Stimulated activated naive B cell treated with anti-CD40 and anti-IgM and Interleukin-4, amounts not matched to agents 10 μg/mL and 1 μg/mL and 100 μg/mL, for 72 hours (primary cell): Measurements from ENCODE around the gene RABGAP1.

Experiments
- ATAC-seq, 2 donors: fragments of 150-1000 bp; cut with Tn5 transposase; replicated peaks; 2 replicates each; pipeline ENCODE4 v1.10.0; 2021; ENCODE audit warnings: moderate library complexity in 1 of 2
- DNase-seq: peaks from one replicate; pipeline ENCODE4 v3.0.0; 2021
- H3K27ac Mint-ChIP-seq: one replicate; pipeline ENCODE4 v1.8.0; 2022; ENCODE audit warnings: mild to moderate bottlenecking, mixed read lengths
- H3K27me3 Mint-ChIP-seq, 2 donors: one replicate each; pipeline ENCODE4 v1.8.0; 2022; ENCODE audit warnings: mixed read lengths in 2 of 2
- H3K36me3 Mint-ChIP-seq, 2 donors: one replicate each; pipeline ENCODE4 v1.8.0; 2022; ENCODE audit warnings: mixed read lengths in 2 of 2, mild to moderate bottlenecking in 1 of 2
- H3K4me1 Mint-ChIP-seq, 2 donors: one replicate each; pipeline ENCODE4 v1.8.0; 2022; ENCODE audit warnings: mixed read lengths in 2 of 2, mild to moderate bottlenecking in 1 of 2
- H3K4me3 Mint-ChIP-seq, 2 donors: one replicate each; pipeline ENCODE4 v1.8.0; 2022; ENCODE audit warnings: mild to moderate bottlenecking in 2 of 2, mixed read lengths in 2 of 2, moderate library complexity in 1 of 2
- H3K9me3 Mint-ChIP-seq, 2 donors: one replicate each; pipeline ENCODE4 v1.8.0; 2022; ENCODE audit warnings: mixed read lengths in 2 of 2, mild to moderate bottlenecking in 1 of 2

RABGAP1 gene

GRCh38 chr9:123008909-123009308 lies 68.1 kb downstream of the RABGAP1 start:
- Mint-ChIP-seq H3K4me1 (no peaks in the 10 kb centered on the region), H3K27ac (no peak overlapping the region), H3K36me3 (peaks cover 33 to 40% of the 10 kb centered on the region in 2 donors), H3K4me3 (no peak overlapping the region), H3K27me3 (no peaks in the 10 kb centered on the region), H3K9me3 (no peaks in the 10 kb centered on the region)
- ATAC-seq (no peak), DNase-seq (no peak)

DNA sequence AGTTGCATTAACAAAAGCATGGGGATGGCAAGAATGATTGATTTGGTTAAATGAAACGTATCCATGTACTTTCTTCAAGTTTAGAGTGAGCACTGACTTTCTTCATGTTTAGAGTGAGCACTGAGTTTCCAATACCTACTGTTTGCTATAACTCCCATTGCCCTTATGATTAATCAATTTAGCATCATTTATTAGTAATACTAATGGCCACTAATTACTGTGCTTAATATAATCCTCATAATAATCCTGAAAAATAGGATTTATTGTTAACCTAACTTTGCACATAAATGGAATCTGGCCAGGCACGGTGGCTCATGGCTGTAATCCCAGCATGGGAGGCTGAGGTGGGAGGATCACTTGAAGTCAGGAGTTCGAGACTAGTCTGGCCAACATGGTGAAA lies 70.6 kb downstream of the RABGAP1 start:
- Mint-ChIP-seq H3K27ac (no peak overlapping the region), H3K4me1 (no peaks in the 10 kb centered on the region), H3K9me3 (no peaks in the 10 kb centered on the region), H3K4me3 (no peak overlapping the region), H3K27me3 (no peaks in the 10 kb centered on the region), H3K36me3 (peaks cover 41 to 44% of the 10 kb centered on the region in 2 donors)
- ATAC-seq (no peak), DNase-seq (no peak)

- H3K4me3 Mint-ChIP-seq = no peak overlapping the region
- H3K27ac Mint-ChIP-seq = no peak overlapping the region
- peaks cover 41 to 44% of the 10 kb centered on the region in 2 donors for H3K36me3 Mint-ChIP-seq
- H3K4me1 Mint-ChIP-seq = no peaks in the 10 kb centered on the region
- H3K9me3 Mint-ChIP-seq = no peaks in the 10 kb centered on the region
- H3K27me3 Mint-ChIP-seq = no peaks in the 10 kb centered on the region
- DNase-seq = no peak
- ATAC-seq = no peak
These were observed 71.2 kb downstream of the RABGAP1 start for GRCh38 chr9:123011878-123012528.

GRCh38 chr9:123016631-123017030 lies 75.8 kb downstream of the RABGAP1 start:
- Mint-ChIP-seq H3K4me1 (no peaks in the 10 kb centered on the region), H3K9me3 (no peaks in the 10 kb centered on the region), H3K36me3 (peaks cover 40 to 43% of the 10 kb centered on the region in 2 donors), H3K4me3 (no peak overlapping the region), H3K27ac (no peak overlapping the region), H3K27me3 (no peaks in the 10 kb centered on the region)
- DNase-seq = no peak
- ATAC-seq = no peak

- ATAC-seq = no peak
- Mint-ChIP-seq H3K27ac (no peak overlapping the region), H3K36me3 (peaks cover 18 to 31% of the 10 kb centered on the region in 2 donors), H3K4me1 (no peaks in the 10 kb centered on the region), H3K9me3 (no peaks in the 10 kb centered on the region), H3K4me3 (no peak overlapping the region), H3K27me3 (no peaks in the 10 kb centered on the region)
- no peak for DNase-seq
These were observed 80.0 kb downstream of the RABGAP1 start for GRCh38 chr9:123020796-123021195.

- H3K36me3 Mint-ChIP-seq = peaks cover 22 to 48% of the 10 kb centered on the region in 2 donors
- H3K9me3 Mint-ChIP-seq = no peaks in the 10 kb centered on the region
- peaks cover 4 to 23% of the 10 kb centered on the region in 2 donors for H3K4me1 Mint-ChIP-seq
- ATAC-seq (no peak), DNase-seq (no peak)
- H3K27ac Mint-ChIP-seq = no peak overlapping the region
- H3K4me3 Mint-ChIP-seq = no peak overlapping the region
- no peaks in the 10 kb centered on the region for H3K27me3 Mint-ChIP-seq
These were observed 85.6 kb downstream of the RABGAP1 start for GRCh38 chr9:123026425-123026824.

GRCh38 chr9:123027517-123027916 lies 86.7 kb downstream of the RABGAP1 start:
- no peak overlapping the region for H3K4me3 Mint-ChIP-seq
- ATAC-seq (peak; percentile 57), DNase-seq (no peak)
- H3K27ac Mint-ChIP-seq = no peak overlapping the region
- H3K4me1 Mint-ChIP-seq = peaks cover 4 to 27% of the 10 kb centered on the region in 2 donors
- H3K27me3 Mint-ChIP-seq = no peaks in the 10 kb centered on the region
- H3K36me3 Mint-ChIP-seq = peaks cover 26 to 48% of the 10 kb centered on the region in 2 donors
- no peaks in the 10 kb centered on the region for H3K9me3 Mint-ChIP-seq

GRCh38 chr9:123028136-123028535 lies 87.3 kb downstream of the RABGAP1 start:
- Mint-ChIP-seq H3K9me3 (no peaks in the 10 kb centered on the region), H3K4me3 (no peak overlapping the region), H3K4me1 (peaks cover 7 to 33% of the 10 kb centered on the region in 2 donors), H3K27me3 (no peaks in the 10 kb centered on the region), H3K27ac (no peak overlapping the region), H3K36me3 (peaks cover 28 to 48% of the 10 kb centered on the region in 2 donors)
- no peak for DNase-seq
- no peak for ATAC-seq

- Mint-ChIP-seq H3K4me3 (no peak overlapping the region), H3K36me3 (peaks cover 30 to 53% of the 10 kb centered on the region in 2 donors), H3K27ac (no peak overlapping the region), H3K9me3 (no peaks in the 10 kb centered on the region), H3K27me3 (no peaks in the 10 kb centered on the region), H3K4me1 (peaks cover 12 to 41% of the 10 kb centered on the region in 2 donors)
- ATAC-seq (no peak), DNase-seq (no peak)
These were observed 88.2 kb downstream of the RABGAP1 start for GRCh38 chr9:123028973-123029372.

DNA sequence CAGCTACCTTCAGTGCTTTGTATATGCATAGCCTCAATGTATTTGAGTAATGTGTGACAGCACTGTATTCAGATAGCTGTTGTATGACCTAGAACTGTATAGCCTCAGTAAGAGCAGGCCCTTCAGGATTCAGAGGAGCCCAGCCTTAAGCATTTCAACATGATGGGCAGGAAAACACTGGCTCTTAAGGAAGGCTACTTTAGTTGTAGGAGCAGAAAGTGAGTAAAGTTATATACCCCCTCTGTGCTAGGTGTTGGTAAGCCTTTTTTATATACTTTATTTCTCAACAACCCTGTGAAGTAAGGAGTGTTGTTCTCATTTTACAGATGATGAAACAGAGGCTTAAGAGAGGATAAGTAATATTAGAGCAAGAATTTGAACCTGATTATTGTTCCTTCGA lies 91.1 kb downstream of the RABGAP1 start:
- peaks cover 43 to 58% of the 10 kb centered on the region in 2 donors for H3K36me3 Mint-ChIP-seq
- H3K27me3 Mint-ChIP-seq = no peaks in the 10 kb centered on the region
- H3K27ac Mint-ChIP-seq = no peak overlapping the region
- DNase-seq (no peak), ATAC-seq (no peak)
- H3K4me3 Mint-ChIP-seq = no peak overlapping the region
- H3K9me3 Mint-ChIP-seq = no peaks in the 10 kb centered on the region
- peaks cover 32 to 60% of the 10 kb centered on the region in 2 donors for H3K4me1 Mint-ChIP-seq

DNA sequence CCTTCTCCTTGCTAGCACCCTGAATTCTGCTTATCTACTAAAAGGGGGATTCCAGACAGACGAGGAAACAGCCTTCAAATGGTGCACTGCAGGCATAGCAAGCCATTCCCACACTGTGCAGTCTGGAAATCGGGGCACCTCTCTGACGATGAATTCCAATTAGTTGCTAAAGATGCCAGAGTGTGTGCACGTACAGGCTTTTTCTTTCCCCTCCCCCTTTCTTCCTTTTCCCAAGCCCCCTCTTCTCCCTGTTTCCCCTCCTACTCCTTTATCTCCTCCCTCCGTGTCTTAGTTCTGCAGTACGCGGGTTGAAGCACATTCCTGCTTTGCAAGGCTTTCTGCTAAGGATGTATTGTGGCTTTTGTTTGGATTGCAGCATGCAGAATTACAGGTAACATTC lies 92.5 kb downstream of the RABGAP1 start, which contains the start of gene GPR21:
Gene GPR21 (plus strand): TSS at position 316 of the 400 bp plus-strand sequence. CDS start 900 bp downstream, outside the sequence.
- H3K36me3 Mint-ChIP-seq = peaks cover 39 to 55% of the 10 kb centered on the region in 2 donors
- H3K4me1 Mint-ChIP-seq = peaks cover 31 to 60% of the 10 kb centered on the region in 2 donors
- H3K27ac Mint-ChIP-seq = peak within 1 kb of the TSS; percentile 53
- DNase-seq (no peak), ATAC-seq (no peak)
- peak within 1 kb of the TSS; percentile 63 to 64 for H3K4me3 Mint-ChIP-seq
- no peaks in the 10 kb centered on the region for H3K27me3 Mint-ChIP-seq
- H3K9me3 Mint-ChIP-seq = no peaks in the 10 kb centered on the region

GRCh38 chr9:123033864-123034601 lies 93.2 kb downstream of the RABGAP1 start:
- Mint-ChIP-seq H3K4me3 (peak overlapping the region; percentile 63 to 64), H3K36me3 (peaks cover 35 to 49% of the 10 kb centered on the region in 2 donors), H3K27ac (peak overlapping the region; percentile 48), H3K9me3 (no peaks in the 10 kb centered on the region), H3K27me3 (no peaks in the 10 kb centered on the region), H3K4me1 (peaks cover 31 to 63% of the 10 kb centered on the region in 2 donors)
- DNase-seq = no peak
- peak; percentile 79 to 81 for ATAC-seq

DNA sequence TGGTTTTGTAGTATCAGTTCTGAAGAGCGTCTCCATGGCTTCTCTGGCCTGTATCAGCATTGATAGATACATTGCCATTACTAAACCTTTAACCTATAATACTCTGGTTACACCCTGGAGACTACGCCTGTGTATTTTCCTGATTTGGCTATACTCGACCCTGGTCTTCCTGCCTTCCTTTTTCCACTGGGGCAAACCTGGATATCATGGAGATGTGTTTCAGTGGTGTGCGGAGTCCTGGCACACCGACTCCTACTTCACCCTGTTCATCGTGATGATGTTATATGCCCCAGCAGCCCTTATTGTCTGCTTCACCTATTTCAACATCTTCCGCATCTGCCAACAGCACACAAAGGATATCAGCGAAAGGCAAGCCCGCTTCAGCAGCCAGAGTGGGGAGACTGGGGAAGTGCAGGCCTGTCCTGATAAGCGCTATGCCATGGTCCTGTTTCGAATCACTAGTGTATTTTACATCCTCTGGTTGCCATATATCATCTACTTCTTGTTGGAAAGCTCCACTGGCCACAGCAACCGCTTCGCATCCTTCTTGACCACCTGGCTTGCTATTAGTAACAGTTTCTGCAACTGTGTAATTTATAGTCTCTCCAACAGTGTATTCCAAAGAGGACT lies 94.2 kb downstream of the RABGAP1 start:
- peak; percentile 45 to 48 for ATAC-seq
- Mint-ChIP-seq H3K9me3 (no peaks in the 10 kb centered on the region), H3K4me3 (peak overlapping the region; percentile 63 to 64), H3K4me1 (peaks cover 31 to 70% of the 10 kb centered on the region in 2 donors), H3K36me3 (peaks cover 35 to 46% of the 10 kb centered on the region in 2 donors), H3K27me3 (no peaks in the 10 kb centered on the region), H3K27ac (peak overlapping the region; percentile 68)
- DNase-seq = no peak

GRCh38 chr9:123035791-123036190 lies 95.0 kb downstream of the RABGAP1 start:
- ATAC-seq (no peak), DNase-seq (no peak)
- peaks cover 35 to 48% of the 10 kb centered on the region in 2 donors for H3K36me3 Mint-ChIP-seq
- no peaks in the 10 kb centered on the region for H3K27me3 Mint-ChIP-seq
- H3K27ac Mint-ChIP-seq = peak overlapping the region; percentile 25
- no peaks in the 10 kb centered on the region for H3K9me3 Mint-ChIP-seq
- peaks cover 31 to 71% of the 10 kb centered on the region in 2 donors for H3K4me1 Mint-ChIP-seq
- H3K4me3 Mint-ChIP-seq = peak overlapping the region in 1 of 2 donors; percentile 25
